Stimulated activated CD8-positive, alpha-beta memory T cell treated with anti-CD3 and anti-CD28 coated beads, Interleukin-15, amount 100 ng/mL, for 4 hours (primary cell): Measurements from ENCODE around the gene CAMK2A.

Experiments used
- DNase-seq, 2 donors: peaks; one replicate each; pipeline ENCODE4 v3.0.0-alpha.2; 2020; ENCODE audit warnings: low read depth in 2 of 2

CAMK2A gene

GRCh38 chr5:150316320-150316719 is 26.7 kb upstream of the CAMK2A start:
- DNase-seq = no peak

GRCh38 chr5:150315245-150315644 is 25.7 kb upstream of the CAMK2A start:
- DNase-seq = no peak

DNA sequence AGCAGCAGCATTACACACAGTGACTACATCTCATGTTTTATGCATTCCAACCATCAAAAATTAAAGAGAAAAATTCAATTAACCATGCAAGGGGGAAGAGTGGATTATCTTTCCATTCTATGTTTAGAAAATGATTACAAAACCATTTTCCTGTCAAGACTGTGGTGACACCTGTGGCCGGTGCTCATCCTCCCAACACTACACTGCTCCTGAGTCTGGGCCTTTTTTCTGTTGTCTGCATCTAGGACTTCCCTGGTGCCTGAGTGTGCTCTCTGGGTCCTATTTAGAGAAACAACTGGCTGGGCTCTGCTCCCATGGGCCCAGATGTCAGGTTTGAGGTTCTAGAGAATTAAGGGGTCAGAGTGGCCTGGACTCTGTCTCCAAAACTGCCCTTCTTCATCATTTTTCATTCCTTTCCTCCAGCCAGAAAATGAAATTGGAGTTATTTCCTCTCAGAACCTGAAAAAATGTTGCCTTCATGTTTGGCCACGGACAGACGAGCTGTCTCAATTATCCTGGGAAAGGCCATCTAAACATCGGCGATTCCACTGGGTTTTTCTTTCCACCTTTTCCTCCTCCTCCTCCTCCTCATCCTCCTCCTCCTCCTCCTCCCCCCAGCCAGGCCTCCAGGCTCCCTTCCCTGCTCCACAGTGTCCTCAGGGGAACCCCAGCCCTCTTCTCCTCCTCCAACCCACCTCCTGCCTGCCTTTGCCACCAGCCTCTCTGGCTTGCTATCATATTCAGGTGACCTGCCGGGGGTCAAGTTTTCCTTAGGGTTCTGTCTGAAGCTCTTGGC is 24.5 kb upstream of the CAMK2A start:
- DNase-seq = no peak

GRCh38 chr5:150313501-150313900 is 23.9 kb upstream of the CAMK2A start:
- no peak for DNase-seq

DNA sequence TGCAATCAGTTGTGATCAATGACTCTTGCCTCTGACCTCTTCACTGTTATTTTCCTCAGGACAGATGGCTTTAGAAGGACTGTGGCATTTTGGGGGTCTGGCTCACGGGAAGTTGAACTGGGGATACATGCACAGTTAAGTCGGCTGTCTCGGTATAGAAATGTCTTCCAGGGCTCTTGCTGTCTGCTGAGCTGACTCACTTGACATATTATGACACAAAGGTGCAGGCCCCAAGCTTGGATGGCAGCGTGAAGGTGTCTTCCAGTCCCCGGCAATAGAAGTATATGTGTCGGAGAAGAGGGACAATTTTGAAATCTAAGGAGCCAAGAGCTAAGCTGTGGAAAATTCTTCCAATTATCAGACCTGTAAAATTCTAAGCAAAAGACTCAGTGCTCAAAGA is 22.9 kb upstream of the CAMK2A start:
- DNase-seq = no peak

DNA sequence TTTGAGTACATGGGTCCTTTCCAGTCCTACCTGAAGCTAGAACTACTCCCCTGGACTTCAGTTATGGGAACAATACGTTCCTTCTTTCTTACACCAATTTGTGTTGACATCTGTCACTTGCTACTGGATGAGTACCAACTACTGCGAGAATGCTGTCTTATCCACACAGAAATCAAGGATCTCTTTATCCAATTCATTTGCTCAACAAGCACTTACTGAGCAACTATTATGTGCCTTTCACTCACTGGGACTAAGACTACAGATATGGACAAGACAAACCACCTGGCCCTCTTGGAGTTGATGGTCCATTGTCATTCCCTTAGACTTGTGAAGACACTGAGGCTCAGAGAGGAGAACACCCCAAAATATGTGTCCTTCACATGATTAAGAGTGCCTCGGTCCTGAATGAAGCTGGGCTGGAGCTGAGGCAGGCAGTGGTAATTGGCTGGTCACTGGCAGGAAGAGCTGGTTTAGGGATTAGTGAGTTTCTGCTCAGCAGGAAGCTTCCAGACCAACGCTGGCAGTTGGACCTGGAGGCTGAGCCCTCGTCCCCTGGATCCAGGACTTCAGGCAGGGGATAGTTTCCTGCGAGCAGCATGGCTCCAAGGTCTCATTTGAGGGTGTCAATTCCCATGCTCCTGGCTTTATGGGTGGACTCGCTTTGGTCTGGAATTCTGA is 21.6 kb upstream of the CAMK2A start:
- DNase-seq = no peak

DNA sequence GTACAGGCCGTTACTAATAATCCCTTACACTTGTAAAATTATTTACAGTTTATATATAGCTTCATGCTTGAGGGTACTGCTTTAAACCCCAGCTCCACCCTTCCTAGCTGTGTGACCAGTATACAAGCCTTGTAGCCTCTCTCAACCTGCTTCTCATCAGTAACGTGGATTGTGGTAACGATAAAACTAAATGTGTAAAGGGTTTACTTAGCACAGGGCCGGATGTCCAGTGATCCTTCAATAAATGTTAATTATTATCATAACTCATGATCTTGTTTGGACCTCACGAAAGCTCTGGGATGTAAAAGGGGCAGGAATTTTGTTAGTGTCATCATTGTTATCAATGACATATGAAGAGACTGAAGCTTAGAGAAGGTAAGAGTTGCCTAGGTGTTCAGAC is 20.7 kb upstream of the CAMK2A start:
- DNase-seq = no peak

DNA sequence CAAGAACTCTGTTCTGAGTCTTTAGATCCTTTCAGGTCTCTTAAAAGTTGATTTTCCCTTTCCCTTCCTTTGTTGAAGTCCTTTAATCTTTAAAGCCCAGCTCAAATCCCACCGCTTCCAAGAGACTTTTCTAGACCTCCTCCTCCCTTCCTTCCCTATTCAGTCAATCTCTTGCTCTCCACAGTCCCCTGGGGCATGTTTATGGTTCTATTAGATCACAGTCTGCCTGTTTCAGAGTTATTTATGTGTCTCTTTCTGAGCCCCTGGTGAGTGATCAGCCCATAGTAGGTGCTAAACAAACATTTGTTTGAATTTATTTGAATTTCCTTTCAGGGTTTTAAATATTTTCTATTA is 20.3 kb upstream of the CAMK2A start:
- no peak for DNase-seq

DNA sequence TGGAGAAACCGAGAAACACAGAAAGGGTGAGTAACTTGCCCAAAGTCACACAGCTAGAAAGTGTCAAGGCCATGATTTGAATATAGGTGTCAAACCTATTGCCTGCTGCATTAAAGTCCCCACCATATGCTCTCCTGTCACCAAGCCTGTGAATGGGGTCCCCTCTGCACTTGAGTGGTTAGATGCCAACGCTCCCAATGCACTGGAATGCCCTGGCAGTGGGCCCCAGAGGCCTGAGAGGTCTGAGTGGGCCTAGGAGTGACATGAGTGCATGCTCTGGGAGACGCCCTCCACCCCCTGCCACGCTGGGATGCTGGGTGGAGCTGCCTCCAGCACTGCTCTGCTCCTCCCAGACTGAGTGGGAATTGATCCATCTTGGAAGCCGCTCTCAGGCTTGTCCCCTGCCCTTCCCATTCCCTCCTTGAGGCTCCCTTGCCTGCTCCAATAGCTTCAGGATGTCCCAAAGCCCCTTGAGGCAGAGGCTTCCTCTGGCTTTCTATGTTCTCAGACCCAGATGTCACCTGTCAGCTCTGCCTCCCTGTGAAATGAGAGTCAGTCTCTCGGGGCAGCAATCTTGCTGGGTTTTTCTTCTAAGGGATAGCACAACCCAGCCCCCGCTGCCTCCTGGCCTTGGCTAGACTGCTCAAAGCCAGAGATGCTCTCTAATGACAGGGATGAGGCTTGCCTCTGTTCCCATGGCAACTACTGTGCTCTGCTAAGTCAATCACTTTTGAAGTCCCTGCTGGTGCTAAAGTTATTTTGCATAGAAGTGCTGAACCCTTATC is 19.7 kb upstream of the CAMK2A start:
- no peak for DNase-seq

DNA sequence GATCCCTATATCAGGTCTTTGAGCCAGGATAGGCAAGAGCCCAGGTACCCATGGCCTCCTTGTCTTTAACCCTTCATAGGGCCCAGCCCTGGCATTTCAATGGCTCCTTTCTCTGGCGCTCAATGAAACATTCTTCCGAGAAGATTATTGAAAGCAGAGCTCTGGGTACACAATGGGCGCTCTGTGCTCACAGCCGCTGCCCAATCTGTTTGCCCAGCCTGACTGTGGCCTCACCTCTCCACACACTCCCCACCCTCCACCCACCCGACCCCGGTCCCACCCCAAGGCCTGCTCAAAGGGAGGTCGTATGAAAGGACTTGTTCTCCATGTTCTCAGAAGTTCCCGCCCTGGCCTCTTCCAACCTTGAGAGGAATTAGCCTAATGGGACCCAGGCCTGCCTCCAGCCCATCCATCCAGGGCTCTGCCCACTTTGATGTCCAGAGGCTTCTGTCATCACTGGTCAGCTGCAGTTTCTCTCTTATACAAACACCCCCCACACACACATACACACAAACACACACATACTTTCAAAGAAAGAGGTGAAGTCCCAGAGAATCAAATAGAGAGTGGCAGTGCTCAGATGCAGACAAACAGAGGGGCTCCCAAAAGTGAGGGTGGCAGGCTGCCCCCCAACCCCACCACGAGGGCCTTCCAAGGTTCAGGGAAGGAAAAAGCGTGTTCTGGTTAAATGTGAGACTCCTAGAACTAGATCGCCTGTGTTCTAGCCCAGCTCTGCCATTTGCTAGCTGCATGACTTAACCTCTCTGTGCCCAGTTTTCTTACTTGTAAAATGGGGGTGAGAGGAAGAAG is 18.2 kb upstream of the CAMK2A start:
- no peak for DNase-seq

DNA sequence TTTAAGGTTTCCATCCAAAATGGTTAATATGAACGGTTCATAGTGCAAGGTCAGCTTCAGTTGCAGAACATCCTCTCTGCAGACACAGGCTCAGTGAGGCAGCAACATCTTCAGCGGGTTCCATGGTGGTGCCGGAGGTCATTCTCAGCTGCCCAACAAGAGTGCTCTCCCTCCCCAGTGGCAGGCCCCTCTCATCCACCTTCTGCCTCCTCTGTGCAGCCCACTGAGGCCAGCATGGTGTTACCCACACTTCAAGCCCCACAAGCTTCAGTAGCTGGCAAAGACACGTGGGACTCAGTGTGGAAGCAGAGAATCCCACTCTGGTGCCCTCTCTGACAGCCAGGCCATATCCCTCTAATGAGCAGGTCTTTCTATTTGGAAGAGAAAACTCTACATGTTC is 17.2 kb upstream of the CAMK2A start:
- no peak for DNase-seq

- DNase-seq = no peak
These were observed 16.0 kb upstream of the CAMK2A start for GRCh38 chr5:150305557-150305956.

GRCh38 chr5:150305095-150305494 is 15.5 kb upstream of the CAMK2A start:
- no peak for DNase-seq

DNA sequence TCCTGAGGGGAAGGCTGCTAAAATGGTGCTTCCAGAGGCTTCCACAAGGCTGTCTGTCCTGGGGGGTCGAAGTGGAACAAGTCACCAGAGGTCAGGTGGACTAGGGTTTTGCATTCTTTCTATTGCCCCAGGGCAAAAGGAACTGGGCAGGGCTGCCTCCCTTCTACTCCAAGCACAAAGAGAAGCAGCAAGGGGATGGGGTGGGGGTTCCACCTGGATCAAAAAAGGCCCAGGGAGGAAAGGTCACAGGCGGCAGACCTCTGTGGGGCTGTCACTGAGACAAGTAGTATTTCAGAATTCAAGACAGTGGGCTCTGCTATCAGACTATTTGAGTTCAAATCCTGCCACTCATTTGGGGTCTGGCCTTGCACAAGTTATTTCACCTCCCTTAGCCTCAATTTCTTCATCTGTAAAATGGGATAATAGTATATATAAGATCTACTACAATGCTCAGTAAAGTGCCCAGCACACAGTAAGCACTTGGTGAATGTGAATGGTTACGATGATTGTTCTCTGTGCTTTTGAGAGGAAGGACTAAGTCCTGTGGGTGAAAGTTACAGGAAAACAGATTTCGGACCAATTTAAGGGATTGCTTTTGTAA is 15.0 kb upstream of the CAMK2A start:
- DNase-seq = no peak

DNA sequence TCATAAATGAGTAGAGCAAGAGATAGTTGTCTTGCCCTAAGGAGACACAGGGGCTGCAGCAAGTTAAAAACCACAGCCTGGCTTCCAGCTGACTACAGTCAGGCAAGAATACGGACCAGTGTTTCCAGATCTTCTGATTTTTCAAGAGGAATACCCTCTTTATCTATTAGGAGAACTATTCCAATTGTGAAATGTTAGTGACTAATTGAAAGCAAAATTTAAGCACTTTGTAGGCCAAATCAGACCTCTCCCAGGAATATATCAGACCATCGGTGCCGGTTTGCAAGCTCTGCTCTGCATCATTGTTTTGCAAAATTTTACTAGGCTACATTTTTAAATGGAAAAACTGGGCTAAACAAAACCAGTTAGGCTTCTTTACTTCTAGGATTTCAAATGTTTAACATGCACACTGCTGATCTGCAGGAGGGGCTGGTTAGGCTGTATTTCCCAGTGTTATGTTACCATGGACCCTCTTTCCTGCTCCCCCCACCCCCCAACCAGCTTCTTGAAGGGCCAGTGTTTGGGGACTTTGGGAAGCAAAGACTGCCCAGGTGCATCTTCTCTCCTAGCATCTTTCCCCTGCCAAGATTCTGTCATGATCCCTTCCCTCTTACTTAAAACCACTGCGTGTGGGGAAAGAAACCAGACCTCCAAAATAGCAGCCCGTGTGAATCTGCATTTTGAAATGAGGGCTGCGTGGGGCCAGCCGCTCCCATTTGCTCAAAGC is 14.2 kb upstream of the CAMK2A start:
- no peak for DNase-seq

- DNase-seq = no peak
These were observed 13.6 kb upstream of the CAMK2A start for GRCh38 chr5:150303070-150303615.

GRCh38 chr5:150302301-150303069 is 12.9 kb upstream of the CAMK2A start, which contains the start of gene ARSI:
Gene ARSI (minus strand): TSS chr5:150302905. CDS start chr5:150302373, 532 bp downstream.
- no peak for DNase-seq

GRCh38 chr5:150301901-150302300 is 12.3 kb upstream of the CAMK2A start:
- no peak for DNase-seq

DNA sequence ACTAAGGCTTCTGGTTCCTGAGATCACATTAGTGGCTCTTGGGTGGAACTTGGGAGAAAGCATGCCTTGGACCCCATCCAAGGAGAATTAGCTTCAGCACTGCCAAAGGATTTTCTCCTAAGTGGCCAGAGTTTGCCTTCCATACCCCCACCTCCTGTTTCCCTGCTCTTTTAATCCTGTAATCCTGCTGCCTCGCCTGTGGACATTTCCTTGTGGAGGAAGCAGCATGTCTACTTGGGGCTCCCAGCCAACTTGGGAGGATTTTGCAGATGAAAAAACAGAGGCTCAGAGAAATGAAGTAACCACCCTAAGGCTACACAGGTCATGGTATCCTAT is 11.6 kb upstream of the CAMK2A start:
- no peak for DNase-seq
